HepG2 (cell line): ENCODE data around the gene BHMT.

Experiments used
- ETV6 ChIP-seq: sonication (generic); formaldehyde crosslinking; conservative IDR thresholded peaks from 2 replicates; pipeline ENCODE4 v1.4.0; 2020; ENCODE audit warnings: missing genetic modification reagents
- JUN ChIP-seq: sonication (generic); formaldehyde crosslinking; IDR thresholded peaks from 2 replicates; pipeline ENCODE4 v1.4.0; 2020; ENCODE audit warnings: mild to moderate bottlenecking, missing genetic modification reagents
- NFRKB ChIP-seq: fragments of 450-650 bp; IDR thresholded peaks from 2 replicates; pipeline ENCODE4 v1.6.1; 2017
- SMC3 ChIP-seq: IDR thresholded peaks from 2 replicates; pipeline ENCODE4 v1.6.1; 2011; ENCODE audit warnings: low read length, improper control_type of control experiment
- ZBTB21 ChIP-seq: sonication (generic); formaldehyde crosslinking; IDR thresholded peaks from 2 replicates; pipeline ENCODE4 v1.4.0; 2020; ENCODE audit warnings: missing genetic modification reagents
- ZNF766 ChIP-seq: sonication (generic); formaldehyde crosslinking; IDR thresholded peaks from 2 replicates; pipeline ENCODE4 v1.5.0; 2020; ENCODE audit warnings: missing genetic modification reagents, borderline replicate concordance

- TF ChIP-seq SMC3 (no peak), ETV6 (CRISPR knock-in tag) (no peak), ZBTB21 (CRISPR knock-in tag) (no peak), NFRKB (no peak), JUN (CRISPR knock-in tag) (no peak), ZNF766 (CRISPR knock-in tag) (no peak)
These were observed 28.9 kb downstream of the BHMT start for GRCh38 chr5:79140553-79140952.
